WTC11 (cell line): ENCODE results near the gene SMAP1. TPM values are rescaled to one million over a fixed set of nuclear protein-coding genes. Genes with fewer than 3 reads are reported as not detected.

Experiments used
- ATAC-seq: fragments of 200-7000 bp; cut with Tn5 transposase; 2 replicates; pipeline ENCODE4 v1.10.0; 2021; ENCODE audit warnings: mild to moderate bottlenecking, moderate library complexity
- CTCF ChIA-PET: fragments of 300-600 bp; sonication (Branson Sonifier 250); formaldehyde crosslinking; loops from one replicate; lab custom pipeline; 2021; ENCODE audit warnings: antibody characterized with exemption; lab: Charles Lee
- POLR2A ChIA-PET: fragments of 350-600 bp; sonication (Branson Sonifier 250); formaldehyde crosslinking; loops from one replicate; lab custom pipeline; 2021; ENCODE audit warnings: antibody characterized with exemption; lab: Charles Lee
- DNase-seq: peaks from one replicate; pipeline ENCODE4 v3.0.0; 2021; ENCODE audit warnings: low spot score
- H3K27ac Mint-ChIP-seq: 2 replicates; pipeline ENCODE4 v1.8.0; 2021; ENCODE audit warnings: mixed read lengths
- H3K27me3 Mint-ChIP-seq: 2 replicates; pipeline ENCODE4 v1.8.0; 2021; ENCODE audit warnings: low read depth, mild to moderate bottlenecking, moderate library complexity, mixed read lengths
- H3K36me3 Mint-ChIP-seq: 2 replicates; pipeline ENCODE4 v1.8.0; 2021; ENCODE audit warnings: mixed read lengths
- H3K4me1 Mint-ChIP-seq: 2 replicates; pipeline ENCODE4 v1.8.0; 2022; ENCODE audit warnings: mixed read lengths
- H3K4me3 Mint-ChIP-seq: 2 replicates; pipeline ENCODE4 v1.8.0; 2021; ENCODE audit warnings: mild to moderate bottlenecking, moderate library complexity, mixed read lengths
- H3K9me3 Mint-ChIP-seq: 2 replicates; pipeline ENCODE4 v1.8.0; 2021; ENCODE audit warnings: mixed read lengths
- AFF4 ChIP-seq: sonication (generic); formaldehyde crosslinking; IDR thresholded peaks from 2 replicates; pipeline ENCODE4 v1.8.1; 2023; ENCODE audit warnings: mild to moderate bottlenecking, missing genetic modification reagents, borderline replicate concordance
- FOXP4 ChIP-seq: sonication (generic); formaldehyde crosslinking; IDR thresholded peaks from 2 replicates; pipeline ENCODE4 v1.8.0; 2022; ENCODE audit warnings: mild to moderate bottlenecking, missing genetic modification reagents
- GABPB1 ChIP-seq: sonication (generic); formaldehyde crosslinking; IDR thresholded peaks from 2 replicates; pipeline ENCODE4 v1.8.1; 2023; ENCODE audit warnings: mild to moderate bottlenecking, missing genetic modification reagents
- HMGXB4 ChIP-seq: sonication (generic); formaldehyde crosslinking; IDR thresholded peaks from 2 replicates; pipeline ENCODE4 v1.8.1; 2023; ENCODE audit warnings: mild to moderate bottlenecking, moderate library complexity, missing genetic modification reagents
- JAZF1 ChIP-seq: fragments of 250-450 bp; sonication (Bioruptor Pico); IDR thresholded peaks from 2 replicates; pipeline ENCODE4 v1.9.0; 2021; ENCODE audit warnings: moderate library complexity, mild to moderate bottlenecking, inconsistent platforms
- MYBL2 ChIP-seq: sonication (generic); formaldehyde crosslinking; IDR thresholded peaks from 2 replicates; pipeline ENCODE4 v1.8.1; 2023; ENCODE audit warnings: mild to moderate bottlenecking, moderate library complexity, missing genetic modification reagents
- OVOL2 ChIP-seq: fragments of 250-450 bp; sonication (Bioruptor Pico); IDR thresholded peaks from 2 replicates; pipeline ENCODE4 v1.9.0; 2021; ENCODE audit warnings: mild to moderate bottlenecking, borderline replicate concordance
- STAT6 ChIP-seq: sonication (generic); formaldehyde crosslinking; conservative IDR thresholded peaks from 2 replicates; pipeline ENCODE4 v1.8.1; 2023; ENCODE audit warnings: mild to moderate bottlenecking, low read depth, missing genetic modification reagents, moderate library complexity
- TP53 ChIP-seq: sonication (generic); formaldehyde crosslinking; IDR thresholded peaks from 2 replicates; pipeline ENCODE4 v1.8.1; 2023; ENCODE audit warnings: mild to moderate bottlenecking, missing genetic modification reagents
- ZNF263 ChIP-seq: sonication (generic); formaldehyde crosslinking; IDR thresholded peaks from 2 replicates; pipeline ENCODE4 v1.8.1; 2022; ENCODE audit warnings: low read depth, mild to moderate bottlenecking, moderate library complexity, missing genetic modification reagents
- ZNF416 ChIP-seq: fragments of 250-450 bp; sonication (Bioruptor Pico); IDR thresholded peaks from 2 replicates; pipeline ENCODE4 v1.9.0; 2021; ENCODE audit warnings: mild to moderate bottlenecking, inconsistent platforms
- total RNA-seq: library from RNA; stranded (reverse); gene quantifications from 3 replicates; pipeline ENCODE4 v1.2.3, GENCODE V29; 2021

SMAP1 gene
- total RNA-seq, 1 experiment from 2014 or later, result 29.0 TPM

- TF ChIP-seq AFF4 (CRISPR knock-in tag) (no peak), GABPB1 (no peak), ZNF416 (CRISPR knock-in tag) (no peak), TP53 (CRISPR knock-in tag) (no peak)
Observed at GRCh38 chr6:70663881-70664466, 3.7 kb upstream of the SMAP1 start (continued).

- Mint-ChIP-seq H3K9me3 (no peaks in the 10 kb centered on the region), H3K36me3 (no peaks in the 10 kb centered on the region), H3K4me3 (peak overlapping the region; percentile 66), H3K27me3 (peaks cover 3% of the 10 kb centered on the region), H3K27ac (peak overlapping the region; percentile 81), H3K4me1 (peaks cover 30% of the 10 kb centered on the region)
- POLR2A ChIA-PET, result no interaction called here
- TF ChIP-seq MYBL2 (CRISPR knock-in tag) (no peak), FOXP4 (CRISPR knock-in tag) (no peak)
- no peak for DNase-seq
- CTCF ChIA-PET, result interaction anchor here (0.8 to 1.4 kb wide), 2 partner anchors 20 to 291 kb away, joined by 3 to 4 read pairs; no protein-coding TSS in a partner anchor
- ATAC-seq, result no peak
Observed at GRCh38 chr6:70666706-70667105, 977 bp upstream of the SMAP1 start.

- peaks cover 2% of the 10 kb centered on the region for H3K27me3 Mint-ChIP-seq
- no peak for DNase-seq
- CTCF ChIA-PET, result interaction anchor here (0.8 to 1.9 kb wide), 6 partner anchors 19 to 446 kb away, joined by 3 to 10 read pairs (median 5); partner anchors contain the start of gene SDHAF4
- no peak for TF ChIP-seq OVOL2
- no peak for TF ChIP-seq MYBL2 (CRISPR knock-in tag)
- no peak for TF ChIP-seq HMGXB4
- no peak for TF ChIP-seq ZNF263 (CRISPR knock-in tag)
- no peak for TF ChIP-seq JAZF1 (CRISPR knock-in tag)
- TF ChIP-seq STAT6 (CRISPR knock-in tag), result no peak
- peak overlapping the region; percentile 66 for H3K4me3 Mint-ChIP-seq
- POLR2A ChIA-PET, result interaction anchor here (0.6 to 1.9 kb wide), 2 partner anchors 17 to 98 kb away, joined by 6 to 9 read pairs; no protein-coding TSS in a partner anchor
- H3K4me1 Mint-ChIP-seq, result peaks cover 33% of the 10 kb centered on the region
- ATAC-seq, result no peak
- H3K9me3 Mint-ChIP-seq, result no peaks in the 10 kb centered on the region
- H3K36me3 Mint-ChIP-seq, result no peaks in the 10 kb centered on the region
- peak overlapping the region; percentile 81 for H3K27ac Mint-ChIP-seq
Observed at GRCh38 chr6:70667256-70667710, 400 bp upstream of the SMAP1 start.
